HCT116 (cell line): ENCODE measurements around the gene TAS2R5. TPM values are rescaled to one million over a fixed set of nuclear protein-coding genes. Genes with fewer than 3 reads are reported as not detected.

Experiments
- ATAC-seq: fragments of 200-7000 bp; cut with Tn5 transposase; 2 replicates; pipeline ENCODE4 v1.9.1; 2020; ENCODE audit warnings: mild to moderate bottlenecking, moderate library complexity
- BruUV-seq: library from RNA; stranded (reverse); fragments of 400-500 nt; replicated peaks from 2 replicates; lab custom pipeline; 2021; lab: Mats Ljungman, UMichigan
- CTCF ChIA-PET: fragments of 300-600 bp; sonication (Branson Sonifier 250); formaldehyde crosslinking; loops from one replicate; lab custom pipeline; 2021; ENCODE audit warnings: antibody characterized with exemption; lab: Charles Lee
- POLR2A ChIA-PET: fragments of 300-600, 350-600 bp; sonication (Branson Sonifier 250); formaldehyde crosslinking; loops from one replicate; lab custom pipeline; 2021; ENCODE audit warnings: antibody characterized with exemption; lab: Charles Lee
- RAD21 ChIA-PET, 2 experiments: fragments of 300-600 bp; sonication (Branson Sonifier 250); formaldehyde crosslinking; loops; one replicate each; lab custom pipeline; 2023; ENCODE audit warnings: low total read pairs in 2 of 2; ENCODE audit not compliant: uncharacterized antibody in 2 of 2, unreplicated experiment in 2 of 2, low non-redundant PET in 1 of 2; lab: Charles Lee
- DNase-seq: peaks from one replicate; pipeline ENCODE4 v3.0.0-alpha.2; 2010; ENCODE audit warnings: low read depth, low spot score
- H2AFZ ChIP-seq: fragments of 200-600 bp; shearing (Covaris generic), sonication (generic); 2 replicates; pipeline ENCODE4 v1.6.1; 2017; ENCODE audit warnings: low read depth, mixed run types, mixed read lengths, antibody characterized with exemption, low read length; ENCODE audit not compliant: poor library complexity, severe bottlenecking
- H3K27ac ChIP-seq: 2 replicates; pipeline ENCODE4 v1.5.1; 2012; ENCODE audit warnings: low read depth, low read length
- H3K27me3 ChIP-seq: fragments of 200-600 bp; sonication (generic); 2 replicates; pipeline ENCODE4 v1.6.1; 2016; ENCODE audit warnings: mixed run types, low read length, mixed read lengths; ENCODE audit not compliant: insufficient read depth
- H3K36me3 ChIP-seq, 2 experiments: fragments of 200-500 bp in 1 of 2; fragments of 200-600 bp in 1 of 2; sonication (Bioruptor generic) in 1 of 2; sonication (generic) in 1 of 2; 2 replicates each; pipeline versions ENCODE4 v1.5.1 to v1.6.1; 2014 to 2016; ENCODE audit warnings: low read length in 2 of 2, inconsistent platforms in 1 of 2, mixed read lengths in 1 of 2, mixed run types in 1 of 2; ENCODE audit not compliant: insufficient read depth in 2 of 2, control insufficient read depth in 1 of 2
- H3K4me1 ChIP-seq, 2 experiments: fragments of 200-600 bp in 1 of 2; sonication (generic) in 1 of 2; 2 replicates each; pipeline versions ENCODE4 v1.5.1 to v1.6.1; 2012 to 2017; ENCODE audit warnings: low read length in 2 of 2, inconsistent platforms in 1 of 2, mild to moderate bottlenecking in 1 of 2, mixed read lengths in 1 of 2, mixed run types in 1 of 2, moderate library complexity in 1 of 2; ENCODE audit not compliant: insufficient read depth in 2 of 2, control insufficient read depth in 1 of 2
- H3K4me2 ChIP-seq: fragments of 200-600 bp; sonication (generic); 2 replicates; pipeline ENCODE4 v1.6.1; 2017; ENCODE audit warnings: mixed run types, low read length, mixed read lengths
- H3K4me3 ChIP-seq, 2 experiments: fragments of 200-600 bp in 1 of 2; sonication (generic) in 1 of 2; replicated peaks in 1 of 2; 2 replicates each; pipeline ENCODE4 v1.5.1; 2011 to 2016; ENCODE audit warnings: low read length in 2 of 2, control low read depth in 1 of 2, low read depth in 1 of 2, mild to moderate bottlenecking in 1 of 2, mixed read lengths in 1 of 2, mixed run types in 1 of 2
- H3K79me2 ChIP-seq: fragments of 200-600 bp; sonication (generic); 2 replicates; pipeline ENCODE4 v1.6.1; 2017; ENCODE audit warnings: mild to moderate bottlenecking, mixed run types, low read length, moderate library complexity, mixed read lengths; ENCODE audit not compliant: insufficient read depth
- H3K9ac ChIP-seq: fragments of 200-600 bp; sonication (generic); 2 replicates; pipeline ENCODE4 v1.6.1; 2016; ENCODE audit warnings: low read length, mixed read lengths
- H3K9me2 ChIP-seq: fragments of 200-600 bp; sonication (generic), shearing (Covaris generic); 2 replicates; pipeline ENCODE4 v1.6.1; 2017; ENCODE audit warnings: mixed run types, mild to moderate bottlenecking, moderate library complexity; ENCODE audit not compliant: insufficient read depth
- H3K9me3 ChIP-seq, 2 experiments: fragments of 200-500 bp in 1 of 2; fragments of 200-600 bp in 1 of 2; sonication (Bioruptor generic) in 1 of 2; sonication (generic) in 1 of 2; 2 replicates each; pipeline ENCODE4 v1.6.1; 2014 to 2017; ENCODE audit warnings: low read length in 2 of 2, mixed read lengths in 2 of 2, inconsistent platforms in 1 of 2, low read depth in 1 of 2, mild to moderate bottlenecking in 1 of 2, mixed run types in 1 of 2, moderate library complexity in 1 of 2; ENCODE audit not compliant: control insufficient read depth in 1 of 2, insufficient read depth in 1 of 2
- H4K20me1 ChIP-seq: fragments of 200-600 bp; sonication (generic), shearing (Covaris generic); 2 replicates; pipeline ENCODE4 v1.6.1; 2017; ENCODE audit warnings: mixed run types, mild to moderate bottlenecking, moderate library complexity; ENCODE audit not compliant: insufficient read depth
- ATF3 ChIP-seq: IDR thresholded peaks from 2 replicates; pipeline ENCODE4 v1.6.1; 2012
- EGR1 ChIP-seq: IDR thresholded peaks from 2 replicates; pipeline ENCODE4 v1.6.1; 2012; ENCODE audit warnings: low read depth
- ELF1 ChIP-seq: IDR thresholded peaks from 2 replicates; pipeline ENCODE4 v1.6.1; 2012; ENCODE audit warnings: low read depth, borderline replicate concordance
- EZH2phosphoT487 ChIP-seq: fragments of 200-600 bp; IDR thresholded peaks from 2 replicates; pipeline ENCODE4 v1.6.1; 2018; ENCODE audit warnings: antibody characterized with exemption, borderline replicate concordance
- FOSL1 ChIP-seq: IDR thresholded peaks from 2 replicates; pipeline ENCODE4 v1.6.1; 2012; ENCODE audit warnings: low read depth
- RAD21 ChIP-seq: IDR thresholded peaks from 2 replicates; pipeline ENCODE4 v1.6.1; 2012; ENCODE audit warnings: low read depth, mild to moderate bottlenecking
- REST ChIP-seq: IDR thresholded peaks from 2 replicates; pipeline ENCODE4 v1.6.1; 2012; ENCODE audit warnings: low read depth
- SP1 ChIP-seq: IDR thresholded peaks from 2 replicates; pipeline ENCODE4 v1.6.1; 2012; ENCODE audit warnings: low read depth
- SRF ChIP-seq: IDR thresholded peaks from 2 replicates; pipeline ENCODE4 v1.6.1; 2012; ENCODE audit warnings: low read depth
- TCF7L2 ChIP-seq: IDR thresholded peaks from 2 replicates; pipeline ENCODE4 v1.7.0; 2011; ENCODE audit warnings: borderline replicate concordance, inconsistent platforms; ENCODE audit not compliant: insufficient read depth, insufficient read length; ENCODE audit errors: extremely low read depth
- ZBTB33 ChIP-seq: IDR thresholded peaks from 2 replicates; pipeline ENCODE4 v1.6.1; 2011; ENCODE audit warnings: mild to moderate bottlenecking, low read length, moderate library complexity; ENCODE audit not compliant: insufficient replicate concordance; ENCODE audit errors: extremely low read depth
- ZFX ChIP-seq: fragments of 450-650 bp; IDR thresholded peaks from 2 replicates; pipeline ENCODE4 v1.6.1; 2017
- ZNF274 ChIP-seq: fragments of 200-500 bp; sonication (Bioruptor generic); IDR thresholded peaks from 2 replicates; pipeline ENCODE4 v1.6.1; 2014; ENCODE audit warnings: mild to moderate bottlenecking, low read depth, low read length, inconsistent platforms
- intact Hi-C: fragments of 100-400 bp; cut with micrococcal nuclease; formaldehyde crosslinking; loops from 2 replicates; pipeline ENCODE4 v1.10.0; 2022
- total RNA-seq: library from RNA; stranded (reverse); gene quantifications from one replicate; pipeline ENCODE4 v1.2.1, GENCODE V29; 2021; ENCODE audit not compliant: unreplicated experiment

Gene TAS2R5
- total RNA-seq, 1 experiment from 2014 or later, result 1.7 TPM

GRCh38 chr7:141837683-141838082 lies 47.7 kb downstream of the TAS2R5 start:
- no TSS peak for BruUV-seq
- POLR2A ChIA-PET, result no interaction called here
- CTCF ChIA-PET, result no interaction called here

More at GRCh38 chr7:141837683-141838082, 47.7 kb downstream of the TAS2R5 start:
- Histone ChIP-seq H3K27me3 (no peaks in the 10 kb centered on the region), H4K20me1 (no peaks in the 10 kb centered on the region), H3K9me3 (no peaks in the 10 kb centered on the region), H3K36me3 (no peaks in the 10 kb centered on the region), H3K9ac (no peak overlapping the region), H3K4me3 (no peak overlapping the region), H3K9me2 (no peaks in the 10 kb centered on the region), H3K4me2 (no peak overlapping the region), H3K4me1 (no peaks in the 10 kb centered on the region; a peak in 1 of 4 replicates), H2AFZ (no peak overlapping the region), H3K27ac (no peak overlapping the region), H3K79me2 (no peaks in the 10 kb centered on the region)
- ATAC-seq (no peak), DNase-seq (no peak)
- RAD21 ChIA-PET, result no interaction called here
- no peak for TF ChIP-seq SRF
- no peak for TF ChIP-seq ZBTB33
- no peak for TF ChIP-seq ELF1
- no peak for TF ChIP-seq SP1
- no peak for TF ChIP-seq EGR1
- no peak for TF ChIP-seq TCF7L2
- no peak for TF ChIP-seq REST
- TF ChIP-seq RAD21, result no peak
- no peak for TF ChIP-seq FOSL1
- no peak for TF ChIP-seq ATF3
- TF ChIP-seq ZFX, result no peak
- TF ChIP-seq EZH2phosphoT487, result no peak
- no peak for TF ChIP-seq ZNF274
- intact Hi-C loops, result no loop called here
